ENCODE data around the gene CADPS2.

Gene CADPS2

GRCh38 chr7:122507591-122507990, 378.7 kb downstream of the CADPS2 start:
- DNase-seq (ENCODE audit: low read depth in 1 of 2, low spot score in 1 of 2): no peak
- Histone ChIP-seq H3K27ac (replicated peaks) (no peak overlapping the region), H3K4me3 (replicated peaks; ENCODE audit: insufficient read depth, low read length) (no peak overlapping the region), H3K27me3 (ENCODE audit: insufficient read depth, poor library complexity, severe bottlenecking) (no peaks in the 10 kb centered on the region)
- TF ChIP-seq SPI1 (IDR thresholded peaks at IDR 0.05; ENCODE audit: borderline replicate concordance, low read depth): no peak
- TF ChIP-seq CTCF (IDR thresholded peaks at IDR 0.05; ENCODE audit: insufficient read depth, low read length): no peak
- TF ChIP-seq GABPA (IDR thresholded peaks at IDR 0.05; ENCODE audit: low read depth): no peak
- TF ChIP-seq POLR2AphosphoS5 (IDR thresholded peaks at IDR 0.05; ENCODE audit: low read depth): no peak
- TF ChIP-seq REST (IDR thresholded peaks at IDR 0.05; ENCODE audit: insufficient replicate concordance, low read depth): no peak

- TF ChIP-seq POLR2AphosphoS5 (IDR thresholded peaks at IDR 0.05; ENCODE audit: low read depth) (no peak), REST (IDR thresholded peaks at IDR 0.05; ENCODE audit: insufficient replicate concordance, low read depth) (no peak), CTCF (IDR thresholded peaks at IDR 0.05; ENCODE audit: insufficient read depth, low read length) (no peak)
- no peak overlapping the region for H3K27ac ChIP-seq (replicated peaks)
Measured at GRCh38 chr7:122492007-122492406, 394.3 kb downstream of the CADPS2 start.

GRCh38 chr7:122488241-122488640, 398.0 kb downstream of the CADPS2 start:
- TF ChIP-seq REST (IDR thresholded peaks at IDR 0.05; ENCODE audit: insufficient replicate concordance, low read depth) (no peak), CTCF (IDR thresholded peaks at IDR 0.05; ENCODE audit: insufficient read depth, low read length) (no peak), SPI1 (IDR thresholded peaks at IDR 0.05; ENCODE audit: borderline replicate concordance, low read depth) (no peak), POLR2AphosphoS5 (IDR thresholded peaks at IDR 0.05; ENCODE audit: low read depth) (no peak), GABPA (IDR thresholded peaks at IDR 0.05; ENCODE audit: low read depth) (no peak)
- Histone ChIP-seq H3K4me3 (replicated peaks; ENCODE audit: insufficient read depth, low read length) (no peak overlapping the region), H3K27me3 (ENCODE audit: insufficient read depth, poor library complexity, severe bottlenecking) (no peaks in the 10 kb centered on the region), H3K27ac (replicated peaks) (no peak overlapping the region)
- DNase-seq (ENCODE audit: low read depth in 1 of 2, low spot score in 1 of 2): no peak

More at GRCh38 chr7:122492007-122492406, 394.3 kb downstream of the CADPS2 start:
- no peaks in the 10 kb centered on the region for H3K27me3 ChIP-seq (ENCODE audit: insufficient read depth, poor library complexity, severe bottlenecking)
- DNase-seq (ENCODE audit: low read depth in 1 of 2, low spot score in 1 of 2): no peak
- no peak overlapping the region for H3K4me3 ChIP-seq (replicated peaks; ENCODE audit: insufficient read depth, low read length)

All from HL-60 (cell line).